Renal cortex interstitium (tissue), 15 donors: ENCODE results near the gene LIME1. TPM values are rescaled to one million over a fixed set of nuclear protein-coding genes. Genes with fewer than 3 reads are reported as not detected.

Experiments used
- DNase-seq, 11 donors: peaks; one replicate each; pipeline ENCODE4 v3.0.0-alpha.2; 2013; ENCODE audit warnings: low read depth in 9 of 11, low spot score in 4 of 11; ENCODE audit errors: extremely low read depth in 1 of 11
- long read RNA-seq, 16 experiments: transcript quantifications; one replicate each; lab custom pipeline, GENCODE V29; 2026
- polyA plus RNA-seq, 3 donors: library from polyadenylated mRNA; unstranded; fragments of 120-200 nt; gene quantifications; one replicate each; pipeline ENCODE4 v1.2.1, GENCODE V29; 2013; ENCODE audit not compliant: insufficient read length in 3 of 3

Gene LIME1
- polyA plus RNA-seq, result 10 to 100 TPM in 2 of 3 donors, 1 to 10 TPM in 1; 3.1 to 14.2 (median 10.7) TPM
- long read RNA-seq, donor 1, partial matches to known transcripts, result 9 of 9 reads
- long read RNA-seq, donor 1, other reads (novel, unspliced or antisense), result 0 of 9 reads
- long read RNA-seq, donor 2, partial matches to known transcripts, result 11 of 11 reads
- long read RNA-seq, donor 2, other reads (novel, unspliced or antisense), result 0 of 11 reads
- long read RNA-seq, donor 3, partial matches to known transcripts, result 14 of 14 reads
- long read RNA-seq, donor 3, other reads (novel, unspliced or antisense), result 0 of 14 reads
- long read RNA-seq, donor 4, result 0 reads
- long read RNA-seq, donor 5, result 0 reads
- long read RNA-seq, donor 6, partial matches to known transcripts, result 14 of 14 reads
- long read RNA-seq, donor 6, other reads (novel, unspliced or antisense), result 0 of 14 reads
- long read RNA-seq, donor 7, result 0 reads
- long read RNA-seq, donor 8, partial matches to known transcripts, result 0 of 1 reads
- long read RNA-seq, donor 8, other reads (novel, unspliced or antisense), result 0 of 1 reads
- long read RNA-seq, donor 9, result 0 reads
- long read RNA-seq, donor 10, partial matches to known transcripts, result 0 of 1 reads
- long read RNA-seq, donor 10, other reads (novel, unspliced or antisense), result 0 of 1 reads
- long read RNA-seq, donor 11, partial matches to known transcripts, result 10 of 10 reads
- long read RNA-seq, donor 11, other reads (novel, unspliced or antisense), result 0 of 10 reads
- long read RNA-seq, donor 12, partial matches to known transcripts, result 0 of 1 reads
- long read RNA-seq, donor 12, other reads (novel, unspliced or antisense), result 0 of 1 reads
- long read RNA-seq, donor 13, result 0 reads
- long read RNA-seq, donor 14, partial matches to known transcripts, result 0 of 1 reads
- long read RNA-seq, donor 14, other reads (novel, unspliced or antisense), result 0 of 1 reads
- long read RNA-seq, donor 15, result 0 reads
- long read RNA-seq, donor 16, result 0 reads

DNA sequence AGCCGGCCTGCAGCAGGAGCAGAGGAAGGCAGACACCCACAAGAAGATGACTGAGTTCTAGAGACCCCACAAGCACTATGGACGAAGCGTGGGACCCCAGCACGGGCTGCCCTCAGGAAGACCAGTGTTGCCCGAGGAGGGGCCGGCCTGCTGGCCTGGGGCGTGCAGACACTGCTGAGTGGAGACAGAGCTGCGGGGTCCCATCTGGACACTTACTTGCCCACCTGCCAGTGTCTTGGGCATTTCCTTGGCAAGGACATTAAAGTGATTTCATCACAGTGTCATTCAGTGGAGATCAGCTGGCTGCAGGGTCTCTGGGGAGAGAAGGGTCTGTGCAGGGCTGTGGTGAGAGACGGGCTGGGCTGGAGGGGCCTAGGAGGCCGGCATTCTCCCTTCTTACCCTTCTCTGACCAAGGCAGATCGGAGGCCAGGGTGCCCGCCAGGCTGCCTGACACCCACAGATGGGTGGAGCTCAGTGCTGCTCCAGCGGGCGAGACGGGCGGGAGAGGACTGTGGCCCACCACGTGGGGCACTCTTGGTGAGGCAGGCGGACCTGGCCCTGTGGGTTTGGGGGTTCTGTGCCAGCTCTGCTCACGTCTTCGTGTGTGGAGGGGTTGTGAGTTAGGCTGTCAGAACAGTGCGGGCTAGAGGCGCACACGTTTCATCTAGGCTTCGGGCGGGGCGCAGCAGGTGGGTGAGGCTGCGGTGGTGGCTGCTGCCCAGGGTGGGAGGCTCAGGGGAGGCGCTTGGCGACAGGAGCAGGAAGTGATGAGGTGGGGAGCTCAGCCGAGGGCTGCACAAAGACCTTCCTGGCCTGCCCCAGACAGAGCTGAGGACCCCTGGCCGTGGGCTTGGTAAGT is at the start of gene LIME1:
LIME1 (plus strand) TSS at position 806 of the 860 bp plus-strand sequence. CDS start 886 bp downstream, outside the sequence.
- no peak for DNase-seq

GRCh38 chr20:63687419-63688178 is 48.9 kb upstream of the LIME1 start:
- DNase-seq, result no peak

GRCh38 chr20:63688228-63689045 is 48.0 kb upstream of the LIME1 start:
- DNase-seq, result no peak

GRCh38 chr20:63689046-63690002 is 47.1 kb upstream of the LIME1 start:
- DNase-seq, result no peak

DNA sequence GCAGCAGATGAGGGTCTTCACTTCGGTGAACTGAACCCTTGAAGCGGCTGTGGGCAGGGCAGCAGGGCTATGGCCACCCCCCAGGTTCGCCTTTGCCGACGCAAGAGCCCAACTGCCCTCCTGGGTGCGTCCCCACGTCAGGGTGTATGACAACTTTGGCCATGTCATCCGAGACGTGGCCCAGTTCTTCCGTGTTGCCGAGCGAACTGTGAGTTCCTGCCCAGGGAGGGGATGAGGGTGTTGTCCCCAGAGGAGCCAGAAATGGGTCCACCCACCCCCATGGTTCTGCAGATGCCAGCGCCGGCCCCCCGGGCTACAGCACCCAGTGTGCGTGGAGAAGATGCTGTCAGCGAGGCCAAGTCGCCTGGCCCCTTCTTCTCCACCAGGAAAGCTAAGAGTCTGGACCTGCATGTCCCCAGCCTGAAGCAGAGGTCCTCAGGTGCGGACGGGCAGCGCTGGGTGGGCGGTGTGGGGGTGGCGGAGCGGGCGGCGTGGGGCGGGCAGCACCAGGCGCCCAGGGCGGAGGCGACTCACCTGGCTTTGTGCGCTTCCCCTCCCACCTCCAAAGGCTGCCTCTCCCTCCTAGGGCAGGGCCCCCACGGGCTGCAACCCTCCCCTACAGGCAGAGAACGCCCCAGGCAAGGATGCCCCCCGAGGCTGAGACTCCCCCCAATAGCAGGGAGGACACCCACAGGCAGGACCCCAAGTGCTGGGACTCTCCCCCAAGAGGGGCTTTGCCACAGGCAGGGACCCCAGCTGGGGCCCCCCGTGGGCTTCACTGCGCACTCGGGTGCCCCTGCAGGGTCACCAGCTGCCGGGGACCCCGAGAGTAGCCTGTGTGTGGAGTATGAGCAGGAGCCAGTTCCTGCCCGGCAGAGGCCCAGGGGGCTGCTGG is 46.2 kb upstream of the LIME1 start:
- no peak for DNase-seq

- no peak for DNase-seq
Observed at GRCh38 chr20:63690898-63691710, 45.4 kb upstream of the LIME1 start.

GRCh38 chr20:63691711-63692435 is 44.6 kb upstream of the LIME1 start:
- no peak for DNase-seq

DNA sequence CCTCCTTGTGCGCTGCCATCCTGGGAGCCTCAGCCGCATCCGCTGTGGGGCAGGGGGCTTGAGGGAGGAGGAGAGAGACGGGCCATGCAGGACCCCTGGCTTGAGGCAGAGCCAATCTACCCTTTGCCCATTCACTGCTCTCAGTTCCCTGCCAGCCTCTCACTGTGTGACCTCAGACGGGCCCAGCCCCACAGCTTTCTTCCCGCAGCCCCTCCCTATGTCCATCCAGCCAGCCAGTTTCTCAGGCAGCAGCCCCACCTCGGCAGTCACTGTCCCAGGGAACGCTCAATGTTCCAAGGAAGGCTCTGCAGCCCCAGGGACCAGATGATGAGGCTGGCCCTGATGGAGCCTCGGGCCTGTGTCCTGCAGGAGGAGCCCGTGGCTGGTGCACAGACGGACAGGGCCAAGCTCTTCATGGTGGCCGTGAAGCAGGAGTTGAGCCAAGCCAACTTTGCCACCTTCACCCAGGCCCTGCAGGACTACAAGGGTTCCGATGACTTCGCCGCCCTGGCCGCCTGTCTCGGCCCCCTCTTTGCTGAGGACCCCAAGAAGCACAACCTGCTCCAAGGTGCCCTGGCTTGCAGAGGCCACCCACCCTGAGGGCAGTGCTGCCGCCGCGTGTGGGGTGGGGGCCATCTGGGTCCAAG is 43.9 kb upstream of the LIME1 start:
- no peak for DNase-seq

DNA sequence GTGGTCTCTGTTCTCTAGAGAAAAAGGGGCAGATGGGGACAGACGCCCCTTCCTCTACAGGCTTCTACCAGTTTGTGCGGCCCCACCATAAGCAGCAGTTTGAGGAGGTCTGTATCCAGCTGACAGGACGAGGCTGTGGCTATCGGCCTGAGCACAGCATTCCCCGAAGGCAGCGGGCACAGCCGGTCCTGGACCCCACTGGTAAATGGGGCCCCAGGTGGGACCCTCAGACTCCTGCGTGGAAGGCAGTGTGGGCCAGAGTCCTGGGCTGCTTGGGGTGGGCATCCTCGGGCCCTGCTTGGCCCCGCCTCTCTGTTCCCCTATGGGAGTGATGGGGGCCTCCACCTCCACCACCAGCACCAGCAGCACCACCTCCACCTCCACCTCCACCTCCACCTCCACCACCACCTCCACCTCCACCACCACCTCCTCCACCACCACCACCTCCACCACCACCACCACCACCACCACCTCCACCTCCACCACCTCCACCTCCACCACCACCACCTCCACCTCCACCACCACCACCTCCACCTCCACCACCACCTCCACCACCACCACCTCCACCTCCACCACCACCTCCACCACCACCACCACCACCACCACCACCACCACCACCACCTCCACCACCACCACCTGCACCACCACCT is 43.3 kb upstream of the LIME1 start:
- no peak for DNase-seq

DNA sequence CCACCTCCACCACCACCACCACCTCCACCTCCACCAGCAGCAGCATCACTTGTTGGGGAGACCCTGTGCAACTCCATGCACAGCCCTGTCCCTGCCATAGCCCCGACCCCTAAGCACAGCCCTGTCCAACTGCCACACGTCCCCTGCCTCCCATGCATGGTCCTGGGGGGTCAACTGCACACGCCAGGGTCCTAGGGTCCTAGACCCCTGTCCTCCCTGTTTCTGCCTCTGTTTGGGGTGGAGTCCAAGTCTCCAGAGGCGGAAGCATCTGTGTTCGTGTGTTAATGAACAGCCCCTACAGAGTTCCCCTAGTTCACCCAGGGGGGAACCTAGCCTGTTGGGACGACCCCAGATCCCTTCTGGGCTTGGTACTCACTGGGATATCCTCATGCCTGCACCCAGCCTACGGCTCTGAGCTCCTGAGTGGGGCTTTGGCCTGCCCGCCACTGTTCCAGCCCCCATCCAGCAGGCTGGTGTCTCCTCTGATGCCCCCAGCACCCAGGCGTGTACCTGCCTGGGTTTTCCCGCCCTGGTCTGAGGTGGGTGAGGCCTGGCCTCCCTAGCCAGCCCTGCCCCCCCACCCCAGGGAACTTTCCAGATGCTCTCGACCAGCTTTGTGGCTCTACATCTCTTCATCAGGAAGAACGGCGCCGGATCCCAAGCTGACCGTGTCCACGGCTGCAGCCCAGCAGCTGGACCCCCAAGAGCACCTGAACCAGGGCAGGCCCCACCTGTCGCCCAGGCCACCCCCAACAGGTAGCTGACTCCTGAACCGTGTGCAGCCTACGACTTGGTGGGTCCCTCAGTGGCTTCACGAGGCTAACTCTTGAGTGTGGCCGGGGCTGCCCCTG is 42.5 kb upstream of the LIME1 start:
- no peak for DNase-seq

GRCh38 chr20:63694584-63695423 is 41.7 kb upstream of the LIME1 start:
- DNase-seq, result no peak
